HG03521 (cell line): ENCODE results near the gene TTC9C.
"Not testable (repeated sequence)": the region's sequence is repeated elsewhere in the genome, so short reads cannot be mapped to it uniquely, and the experiment has no call there.

Source experiments
- ATAC-seq: cut with Tn5 transposase; IDR thresholded peaks from one replicate; pipeline ENCODE4 v1.9.1; 2021; ENCODE audit warnings: mild to moderate bottlenecking, moderate library complexity; ENCODE audit not compliant: unreplicated experiment

TTC9C gene

GRCh38 chr11:62709247-62710000 is 18.9 kb upstream of the TTC9C start:
- ATAC-seq, result peak; percentile 73

- ATAC-seq, result no peak
Measured at GRCh38 chr11:62710001-62710345, 18.3 kb upstream of the TTC9C start.

- no peak for ATAC-seq
Measured at GRCh38 chr11:62712276-62712812, 15.9 kb upstream of the TTC9C start.

GRCh38 chr11:62712861-62713260 is 15.4 kb upstream of the TTC9C start:
- ATAC-seq, result no peak

GRCh38 chr11:62713343-62713742 is 14.9 kb upstream of the TTC9C start:
- no peak for ATAC-seq

- ATAC-seq, result no peak
Measured at GRCh38 chr11:62715150-62716130, 12.8 kb upstream of the TTC9C start.

- no peak for ATAC-seq
Measured at GRCh38 chr11:62716206-62716605, 12.1 kb upstream of the TTC9C start.

GRCh38 chr11:62716816-62717215 is 11.5 kb upstream of the TTC9C start:
- no peak for ATAC-seq

- ATAC-seq, result no peak
Measured at GRCh38 chr11:62719302-62719978, 8.8 kb upstream of the TTC9C start.

- ATAC-seq, result no peak
Measured at GRCh38 chr11:62721994-62722393, 6.3 kb upstream of the TTC9C start.

- no peak for ATAC-seq
Measured at GRCh38 chr11:62724171-62724570, 4.1 kb upstream of the TTC9C start.

- ATAC-seq, result no peak
Measured at GRCh38 chr11:62725646-62726045, 2.6 kb upstream of the TTC9C start.

GRCh38 chr11:62726156-62726914 is 2.0 kb upstream of the TTC9C start:
- ATAC-seq, result peak; percentile 1

GRCh38 chr11:62726915-62727164 is 1.4 kb upstream of the TTC9C start:
- ATAC-seq, result no peak

- ATAC-seq, result peak; percentile 64
Measured at GRCh38 chr11:62727165-62727871, 968 bp upstream of the TTC9C start, which contains the start of gene HNRNPUL2. TSS of gene HNRNPUL2 (minus strand) at chr11:62727457. CDS start at chr11:62727156, 301 bp downstream.

- ATAC-seq, result peak; percentile 48
Measured at GRCh38 chr11:62727872-62728170, 465 bp upstream of the TTC9C start.

GRCh38 chr11:62730076-62730475 is 1.8 kb downstream of the TTC9C start:
- not testable (repeated sequence) for ATAC-seq

- ATAC-seq, result no peak
Measured at GRCh38 chr11:62732830-62733229, 4.5 kb downstream of the TTC9C start.

GRCh38 chr11:62737196-62737595 is 8.9 kb downstream of the TTC9C start:
- ATAC-seq, result no peak

GRCh38 chr11:62747475-62748160 is 19.3 kb downstream of the TTC9C start:
- no peak for ATAC-seq
